ENCODE results near the gene CPNE9.

Gene CPNE9

DNA sequence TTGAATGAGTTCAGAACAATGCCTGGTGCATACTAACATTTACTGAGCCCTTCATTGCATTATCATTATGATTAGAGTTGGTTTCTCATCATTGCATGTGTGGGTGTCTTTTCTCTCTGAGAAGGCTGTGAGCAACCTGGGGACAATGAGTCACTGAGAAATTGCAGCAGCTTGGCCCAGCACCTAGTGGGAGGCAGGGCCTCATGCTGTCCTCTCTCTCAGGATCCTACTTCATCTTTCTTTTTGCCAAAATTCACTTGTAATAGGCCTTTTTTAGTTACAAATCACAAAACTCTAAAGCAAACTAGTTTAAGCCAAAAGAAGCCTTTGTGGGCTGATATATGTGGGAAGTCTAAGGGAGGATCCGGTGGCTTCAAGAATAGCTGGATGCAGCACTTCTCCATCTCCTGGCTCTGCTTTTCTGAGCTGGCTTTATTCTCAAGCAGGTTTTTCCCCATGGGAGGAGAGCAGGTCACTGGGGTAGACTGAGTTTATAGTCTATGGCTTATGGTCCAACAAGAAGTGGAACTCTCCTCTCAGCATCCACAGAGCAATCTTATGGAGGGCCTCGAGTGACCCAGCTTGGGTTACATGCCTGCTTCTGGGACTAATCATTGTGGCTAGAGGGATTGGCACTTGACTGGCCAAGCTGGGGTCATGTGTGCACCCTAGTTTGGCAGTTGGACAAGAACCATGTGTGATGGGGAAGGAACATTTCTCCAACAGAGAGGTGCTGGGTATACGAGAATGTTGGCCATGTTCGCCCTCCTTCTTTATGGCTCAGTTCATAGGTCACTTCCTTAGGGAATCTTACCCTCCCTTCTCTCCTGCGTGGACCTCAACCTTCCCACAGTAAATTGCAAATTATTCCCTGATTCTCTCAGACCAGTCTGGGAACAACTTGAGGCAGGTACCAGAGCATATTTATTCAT lies 74.8 kb downstream of the CPNE9 start:
- DNase-seq (ENCODE audit: low spot score): no peak

GRCh38 chr3:9779075-9779593 lies 75.5 kb downstream of the CPNE9 start:
- no peak for DNase-seq (ENCODE audit: low spot score)
